Panc1 (cell line): ENCODE measurements around the gene SHISA7. TPM values are rescaled to one million over a fixed set of nuclear protein-coding genes. Genes with fewer than 3 reads are reported as not detected.

Experiments used
- ATAC-seq: fragments of 200-7000 bp; cut with Tn5 transposase; 2 replicates; pipeline ENCODE4 v1.9.1; 2020; ENCODE audit warnings: mild to moderate bottlenecking, moderate library complexity
- BruUV-seq: library from RNA; stranded (reverse); fragments of 400-500 nt; replicated peaks from 2 replicates; lab custom pipeline; 2021; lab: Mats Ljungman, UMichigan
- CTCF ChIA-PET: fragments of 300-600 bp; sonication (Branson Sonifier 250); formaldehyde crosslinking; loops from one replicate; lab custom pipeline; 2022; ENCODE audit warnings: antibody characterized with exemption; lab: Charles Lee
- POLR2A ChIA-PET: fragments of 300-600 bp; sonication (Branson Sonifier 250); formaldehyde crosslinking; loops from one replicate; lab custom pipeline; 2022; ENCODE audit warnings: antibody characterized with exemption; lab: Charles Lee
- DNase-seq: peaks from one replicate; pipeline ENCODE4 v3.0.0-alpha.2; 2010; ENCODE audit warnings: low read depth, low spot score
- H3K27ac ChIP-seq: 2 replicates; pipeline ENCODE4 v1.5.1; 2011; ENCODE audit warnings: mild to moderate bottlenecking, low read length, inconsistent platforms
- H3K27me3 ChIP-seq: fragments of 200-500 bp; sonication (Bioruptor generic); 2 replicates; pipeline ENCODE4 v1.6.0; 2014; ENCODE audit warnings: low read length, inconsistent platforms; ENCODE audit not compliant: control insufficient read depth, insufficient read depth
- H3K36me3 ChIP-seq: fragments of 200-500 bp; sonication (Bioruptor generic); 2 replicates; pipeline ENCODE4 v1.5.1; 2014; ENCODE audit warnings: inconsistent platforms, mild to moderate bottlenecking, low read length, moderate library complexity; ENCODE audit not compliant: control insufficient read depth, insufficient read depth
- H3K4me1 ChIP-seq: 2 replicates; pipeline ENCODE4 v1.5.1; 2011; ENCODE audit warnings: inconsistent platforms, mild to moderate bottlenecking, low read length, moderate library complexity; ENCODE audit not compliant: control insufficient read depth, insufficient read depth
- H3K4me3 ChIP-seq, 2 experiments: 2 replicates each; pipeline ENCODE4 v1.5.1; 2011 to 2012; ENCODE audit warnings: low read depth in 2 of 2, low read length in 2 of 2, mild to moderate bottlenecking in 2 of 2, inconsistent platforms in 1 of 2, moderate library complexity in 1 of 2
- H3K9me3 ChIP-seq: fragments of 200-500 bp; sonication (Bioruptor generic); 2 replicates; pipeline ENCODE4 v1.5.1; 2014; ENCODE audit warnings: low read depth, mild to moderate bottlenecking, inconsistent platforms, low read length, moderate library complexity; ENCODE audit not compliant: control insufficient read depth, insufficient read depth
- CTCF ChIP-seq: fragments of 450-650 bp; IDR thresholded peaks from 2 replicates; pipeline ENCODE4 v1.5.1; 2017; ENCODE audit warnings: mild to moderate bottlenecking
- POLR2AphosphoS5 ChIP-seq: IDR thresholded peaks from 2 replicates; pipeline ENCODE4 v1.6.1; 2012; ENCODE audit warnings: mild to moderate bottlenecking, low read depth, low read length, moderate library complexity
- REST ChIP-seq, 2 experiments: IDR thresholded peaks; 2 replicates each; pipeline ENCODE4 v1.6.1; 2011 to 2012; ENCODE audit warnings: low read depth in 2 of 2, control low read depth in 1 of 2, low read length in 1 of 2, mild to moderate bottlenecking in 1 of 2, moderate library complexity in 1 of 2; ENCODE audit not compliant: insufficient read depth in 1 of 2
- SIN3A ChIP-seq: IDR thresholded peaks from 2 replicates; pipeline ENCODE4 v1.6.1; 2012; ENCODE audit warnings: low read depth, mild to moderate bottlenecking, low read length, moderate library complexity, borderline replicate concordance; ENCODE audit not compliant: insufficient read depth
- TCF7L2 ChIP-seq: IDR thresholded peaks from 2 replicates; pipeline ENCODE4 v1.6.1; 2011; ENCODE audit warnings: mild to moderate bottlenecking, low read depth, low read length, inconsistent platforms
- in situ Hi-C: cut with HindIII; loops from 2 replicates; pipeline ENCODE4 v1.10.0; 2016; ENCODE audit warnings: low sequenced_read_pairs, low pct_unique_long_range_greater_than_20kb
- intact Hi-C: fragments of 100-400 bp; cut with micrococcal nuclease; formaldehyde crosslinking; loops from one replicate; pipeline ENCODE4 v1.10.0; 2022; ENCODE audit not compliant: unreplicated experiment
- total RNA-seq: library from RNA; stranded (reverse); gene quantifications from one replicate; pipeline ENCODE4 v1.2.1, GENCODE V29; 2021; ENCODE audit not compliant: unreplicated experiment

The SHISA7 gene
- total RNA-seq, 1 experiment from 2014 or later = 0.03 TPM

- TF ChIP-seq REST (IDR thresholded peaks at IDR 0.05; ENCODE audit: insufficient read depth in 1 of 2, low read depth in 2 of 2, low read length in 1 of 2) (no peak), TCF7L2 (no peak), SIN3A (no peak), POLR2AphosphoS5 (no peak), CTCF (no peak)
- no peak overlapping the region for H3K27ac ChIP-seq
- DNase-seq = no peak
- no TSS peak for BruUV-seq
- in situ Hi-C loops (no loop called here), intact Hi-C loops (no loop called here)
- ChIA-PET CTCF (no interaction called here), POLR2A (no interaction called here)
- no peak for ATAC-seq
- no peaks in the 10 kb centered on the region for H3K9me3 ChIP-seq
- H3K36me3 ChIP-seq = no peaks in the 10 kb centered on the region
- peak overlapping the region in 1 of 2 experiments; percentile 19; a peak in 1 of 4 replicates for H3K4me3 ChIP-seq
- peaks cover 5% of the 10 kb centered on the region; the same call in 1 of the 2 replicates for H3K4me1 ChIP-seq
- H3K27me3 ChIP-seq = peaks cover 21% of the 10 kb centered on the region
These were observed 2.5 kb downstream of the SHISA7 start for GRCh38 chr19:55440411-55441105.

GRCh38 chr19:55439052-55439451 lies 4.0 kb downstream of the SHISA7 start:
- H3K4me1 ChIP-seq = peaks cover 5% of the 10 kb centered on the region; the same call in 1 of the 2 replicates
- ChIA-PET CTCF (no interaction called here), POLR2A (no interaction called here)
- ATAC-seq = no peak
- TF ChIP-seq CTCF = no peak
- in situ Hi-C loops (no loop called here), intact Hi-C loops (no loop called here)
- H3K9me3 ChIP-seq = no peaks in the 10 kb centered on the region
- no peaks in the 10 kb centered on the region for H3K36me3 ChIP-seq
- DNase-seq = no peak
- peaks cover 14% of the 10 kb centered on the region for H3K27me3 ChIP-seq
- H3K4me3 ChIP-seq = no peak overlapping the region
- BruUV-seq = no TSS peak
- H3K27ac ChIP-seq = no peak overlapping the region
